ENCODE measurements around the gene APOBEC3C.

- TF ChIP-seq CTCF (IDR thresholded peaks at IDR 0.05) (no peak), POLR2A (IDR thresholded peaks at IDR 0.05) (no peak)
Observed at GRCh38 chr22:38996105-38996504, 18.0 kb upstream of the APOBEC3C start.
